Central memory CD8-positive, alpha-beta T cell (primary cell): Measurements from ENCODE around the gene LRRN2.

Experiments used
- ATAC-seq: fragments of 150-1000 bp; cut with Tn5 transposase; replicated peaks from 2 replicates; pipeline ENCODE4 v1.10.0; 2022; ENCODE audit warnings: mild to moderate bottlenecking, moderate FRiP score, moderate number of reproducible peaks; ENCODE audit not compliant: poor library complexity, severe bottlenecking; ENCODE audit errors: extremely low read depth
- DNase-seq, 2 donors: peaks; one replicate each; pipeline ENCODE4 v3.0.0; 2021; ENCODE audit warnings: low spot score in 2 of 2
- H3K27ac Mint-ChIP-seq: one replicate; pipeline ENCODE4 v1.8.0; 2022; ENCODE audit warnings: low read depth, mild to moderate bottlenecking, moderate library complexity, mixed read lengths
- H3K27me3 Mint-ChIP-seq: one replicate; pipeline ENCODE4 v1.8.0; 2022; ENCODE audit warnings: mixed read lengths
- H3K36me3 Mint-ChIP-seq: one replicate; pipeline ENCODE4 v1.8.0; 2022; ENCODE audit warnings: mild to moderate bottlenecking, moderate library complexity, mixed read lengths; ENCODE audit not compliant: insufficient read depth
- H3K4me1 Mint-ChIP-seq: one replicate; pipeline ENCODE4 v1.8.0; 2022; ENCODE audit warnings: mixed read lengths
- H3K4me3 Mint-ChIP-seq: one replicate; pipeline ENCODE4 v1.8.0; 2022; ENCODE audit warnings: mild to moderate bottlenecking, moderate library complexity, mixed read lengths
- H3K9me3 Mint-ChIP-seq: one replicate; pipeline ENCODE4 v1.8.0; 2022; ENCODE audit warnings: mixed read lengths

The LRRN2 gene

GRCh38 chr1:204660509-204660908, 25.0 kb downstream of the LRRN2 start:
- H3K36me3 Mint-ChIP-seq = peaks cover 4% of the 10 kb centered on the region
- no peak overlapping the region for H3K4me3 Mint-ChIP-seq
- no peak overlapping the region for H3K27ac Mint-ChIP-seq
- no peaks in the 10 kb centered on the region for H3K9me3 Mint-ChIP-seq
- H3K4me1 Mint-ChIP-seq = no peaks in the 10 kb centered on the region
- DNase-seq = no peak
- no peak for ATAC-seq
- H3K27me3 Mint-ChIP-seq = peaks cover 52% of the 10 kb centered on the region

DNA sequence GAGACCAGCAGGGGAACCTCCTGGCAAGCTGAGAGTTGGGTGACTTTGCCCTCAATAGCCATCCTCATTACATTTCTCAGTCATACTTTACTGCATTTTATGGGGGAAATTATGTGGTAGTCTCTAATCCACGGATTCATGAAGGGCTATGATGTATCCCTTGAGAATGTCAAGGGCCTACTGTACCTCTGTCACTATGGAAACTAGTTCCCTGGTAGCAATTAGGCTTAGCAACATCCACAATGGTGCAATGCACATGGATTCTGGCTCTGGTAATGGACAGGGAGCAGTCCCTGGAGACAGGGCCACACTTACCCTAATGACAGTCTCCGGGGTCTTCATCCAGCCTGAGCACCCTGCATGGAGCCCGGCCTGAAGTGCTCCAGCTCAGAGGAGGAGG, 26.5 kb downstream of the LRRN2 start:
- H3K27me3 Mint-ChIP-seq = peaks cover 43% of the 10 kb centered on the region
- no peak overlapping the region for H3K4me3 Mint-ChIP-seq
- DNase-seq = no peak
- H3K9me3 Mint-ChIP-seq = no peaks in the 10 kb centered on the region
- H3K27ac Mint-ChIP-seq = no peak overlapping the region
- no peak for ATAC-seq
- no peaks in the 10 kb centered on the region for H3K4me1 Mint-ChIP-seq
- peaks cover 4% of the 10 kb centered on the region for H3K36me3 Mint-ChIP-seq

GRCh38 chr1:204658295-204658694, 27.2 kb downstream of the LRRN2 start:
- Mint-ChIP-seq H3K4me3 (no peak overlapping the region), H3K27me3 (peaks cover 40% of the 10 kb centered on the region), H3K4me1 (no peaks in the 10 kb centered on the region), H3K9me3 (no peaks in the 10 kb centered on the region), H3K27ac (no peak overlapping the region), H3K36me3 (peaks cover 4% of the 10 kb centered on the region)
- ATAC-seq = no peak
- DNase-seq = no peak

GRCh38 chr1:204653590-204654340, 31.8 kb downstream of the LRRN2 start:
- Mint-ChIP-seq H3K4me3 (no peak overlapping the region), H3K9me3 (no peaks in the 10 kb centered on the region), H3K27ac (no peak overlapping the region), H3K36me3 (peaks cover 3% of the 10 kb centered on the region), H3K4me1 (no peaks in the 10 kb centered on the region), H3K27me3 (peaks cover 48% of the 10 kb centered on the region)
- ATAC-seq = no peak
- no peak for DNase-seq

DNA sequence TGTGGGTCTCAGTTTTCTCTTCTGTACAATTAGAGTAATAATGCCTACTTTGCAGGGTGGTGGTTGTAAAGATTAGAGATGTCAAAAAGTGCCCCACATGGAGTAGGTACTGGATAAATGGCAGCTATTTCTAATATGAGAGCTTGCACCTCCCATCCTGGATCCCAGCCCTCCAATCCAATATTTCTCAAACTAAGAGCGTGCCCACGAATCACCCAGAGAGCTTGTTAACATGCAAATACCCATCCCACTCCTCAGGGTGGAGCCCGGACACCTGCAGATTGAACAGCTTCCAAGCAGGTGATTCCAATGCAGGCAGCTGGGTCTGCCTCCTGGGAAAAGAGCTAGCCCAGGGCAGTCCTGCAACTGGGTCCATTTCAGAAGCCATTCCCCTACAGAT, 33.0 kb downstream of the LRRN2 start:
- H3K4me3 Mint-ChIP-seq = no peak overlapping the region
- no peak overlapping the region for H3K27ac Mint-ChIP-seq
- H3K36me3 Mint-ChIP-seq = peaks cover 3% of the 10 kb centered on the region
- H3K4me1 Mint-ChIP-seq = peaks cover under 1% of the 10 kb centered on the region
- H3K27me3 Mint-ChIP-seq = peaks cover 48% of the 10 kb centered on the region
- no peak for DNase-seq
- no peak for ATAC-seq
- H3K9me3 Mint-ChIP-seq = no peaks in the 10 kb centered on the region

- Mint-ChIP-seq H3K9me3 (no peaks in the 10 kb centered on the region), H3K4me1 (peaks cover 5% of the 10 kb centered on the region), H3K36me3 (peaks cover 1% of the 10 kb centered on the region), H3K27me3 (peaks cover 46% of the 10 kb centered on the region), H3K4me3 (no peak overlapping the region), H3K27ac (no peak overlapping the region)
- ATAC-seq (no peak), DNase-seq (no peak)
Measured at GRCh38 chr1:204651843-204652421, 33.6 kb downstream of the LRRN2 start.

GRCh38 chr1:204650911-204651570, 34.5 kb downstream of the LRRN2 start:
- DNase-seq (no peak), ATAC-seq (no peak)
- Mint-ChIP-seq H3K4me3 (no peak overlapping the region), H3K36me3 (peaks cover 1% of the 10 kb centered on the region), H3K27ac (no peak overlapping the region), H3K4me1 (peaks cover 5% of the 10 kb centered on the region), H3K27me3 (peaks cover 40% of the 10 kb centered on the region), H3K9me3 (no peaks in the 10 kb centered on the region)

DNA sequence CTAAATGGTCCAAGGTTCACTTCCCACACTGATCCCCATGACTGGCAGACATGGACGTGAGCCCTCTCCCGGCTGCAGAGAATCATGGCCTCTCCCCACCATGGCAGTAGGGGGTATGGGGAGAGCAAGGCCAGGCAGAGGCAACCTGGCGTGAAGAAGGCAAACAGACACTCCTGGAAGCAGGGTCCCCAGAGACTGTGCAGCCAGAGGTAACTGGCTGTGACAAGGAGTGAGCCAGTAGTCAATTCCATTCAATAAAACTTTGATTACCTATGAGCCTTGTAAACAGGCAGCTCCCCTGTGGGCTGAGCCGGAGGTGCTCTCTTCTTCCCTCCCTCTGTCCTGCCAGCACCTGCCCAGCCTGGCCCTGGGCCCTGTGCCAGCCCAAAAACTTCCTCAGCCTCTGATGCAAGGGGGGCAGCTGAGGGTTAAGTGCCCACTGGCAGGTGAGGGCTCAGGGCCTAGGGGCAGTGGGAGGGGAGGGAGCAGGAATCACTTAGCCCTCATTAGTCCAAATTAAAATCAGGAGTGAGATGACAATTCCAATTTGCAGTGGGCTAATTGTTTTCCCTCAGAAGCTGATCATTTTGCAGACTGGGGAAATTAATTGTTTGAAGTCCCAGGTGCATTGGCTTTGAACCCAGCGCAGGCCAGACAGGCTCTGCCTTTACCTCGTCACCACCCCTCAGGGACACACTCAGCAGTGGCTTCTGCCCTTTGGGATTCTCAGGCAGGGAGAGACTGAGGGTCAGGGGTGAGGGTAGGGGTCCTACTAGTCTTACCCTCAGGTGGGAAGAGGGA, 35.6 kb downstream of the LRRN2 start:
- Mint-ChIP-seq H3K4me3 (no peak overlapping the region), H3K9me3 (no peaks in the 10 kb centered on the region), H3K27me3 (peaks cover 37% of the 10 kb centered on the region), H3K27ac (no peak overlapping the region), H3K4me1 (peaks cover 5% of the 10 kb centered on the region), H3K36me3 (peaks cover 1% of the 10 kb centered on the region)
- DNase-seq (no peak), ATAC-seq (no peak)

DNA sequence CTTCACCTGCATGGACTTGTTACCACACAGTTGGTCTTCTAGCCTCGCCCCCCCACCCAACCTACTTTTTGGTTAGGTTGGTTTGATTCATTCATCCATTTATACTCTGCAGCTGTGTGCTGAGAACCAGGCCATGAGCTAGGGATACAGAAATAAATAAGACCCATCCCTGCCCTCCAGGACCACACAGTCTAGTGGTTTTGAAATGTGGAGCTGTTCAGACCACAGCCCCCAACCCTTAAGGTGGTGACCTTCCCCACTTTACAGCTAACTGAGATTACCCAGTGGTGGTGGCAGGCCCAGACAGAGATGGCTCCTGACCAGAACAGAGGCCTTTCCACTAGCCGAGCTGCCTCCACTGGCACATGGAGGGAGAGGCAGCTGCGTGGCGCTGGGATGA, 37.0 kb downstream of the LRRN2 start:
- no peak overlapping the region for H3K4me3 Mint-ChIP-seq
- H3K27ac Mint-ChIP-seq = no peak overlapping the region
- ATAC-seq = no peak
- no peaks in the 10 kb centered on the region for H3K9me3 Mint-ChIP-seq
- peaks cover 49% of the 10 kb centered on the region for H3K27me3 Mint-ChIP-seq
- peaks cover 1% of the 10 kb centered on the region for H3K36me3 Mint-ChIP-seq
- peaks cover 5% of the 10 kb centered on the region for H3K4me1 Mint-ChIP-seq
- no peak for DNase-seq

- Mint-ChIP-seq H3K36me3 (peaks cover 1% of the 10 kb centered on the region), H3K9me3 (no peaks in the 10 kb centered on the region), H3K27me3 (peaks cover 42% of the 10 kb centered on the region), H3K27ac (no peak overlapping the region), H3K4me3 (no peak overlapping the region), H3K4me1 (peaks cover 5% of the 10 kb centered on the region)
- no peak for ATAC-seq
- no peak for DNase-seq
Measured at GRCh38 chr1:204647805-204648153, 37.8 kb downstream of the LRRN2 start.

GRCh38 chr1:204647114-204647804, 38.3 kb downstream of the LRRN2 start:
- peaks cover 42% of the 10 kb centered on the region for H3K27me3 Mint-ChIP-seq
- DNase-seq = no peak
- H3K27ac Mint-ChIP-seq = no peak overlapping the region
- no peaks in the 10 kb centered on the region for H3K9me3 Mint-ChIP-seq
- H3K4me3 Mint-ChIP-seq = no peak overlapping the region
- H3K4me1 Mint-ChIP-seq = peaks cover 5% of the 10 kb centered on the region
- no peak for ATAC-seq
- peaks cover 1% of the 10 kb centered on the region for H3K36me3 Mint-ChIP-seq

DNA sequence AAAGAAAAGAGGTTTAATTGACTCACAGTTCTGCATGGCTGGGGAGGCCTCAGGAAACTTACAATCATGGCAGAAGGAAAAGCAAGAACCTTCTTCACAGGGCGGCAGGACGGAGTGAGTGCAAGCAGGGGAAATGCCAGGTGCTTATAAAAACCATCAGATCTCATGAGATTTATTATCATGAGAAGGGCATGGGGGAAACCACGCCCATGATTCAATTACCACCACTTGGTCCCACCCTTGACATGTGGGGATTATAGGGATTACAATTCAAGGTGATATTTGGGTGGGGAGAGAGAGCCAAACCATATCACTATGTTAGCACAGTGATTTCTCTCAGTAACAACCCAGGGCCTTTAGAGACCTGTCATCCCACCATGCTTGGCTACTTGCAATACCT, 39.9 kb downstream of the LRRN2 start:
- no peak for ATAC-seq
- Mint-ChIP-seq H3K9me3 (no peaks in the 10 kb centered on the region), H3K27me3 (peaks cover 33% of the 10 kb centered on the region), H3K4me3 (no peak overlapping the region), H3K36me3 (peaks cover 1% of the 10 kb centered on the region), H3K27ac (no peak overlapping the region), H3K4me1 (peaks cover 5% of the 10 kb centered on the region)
- no peak for DNase-seq
